ENCODE results near the gene CPNE6. TPM values are rescaled to one million over a fixed set of nuclear protein-coding genes. Genes with fewer than 3 reads are reported as not detected.

Gene CPNE6
- total and polyA plus RNA-seq, 2 of the 13 experiments (the other 11 are each of a cell fraction or from before 2014, with no cell fraction given): not detected

GRCh38 chr14:24081739-24082211 lies 10.4 kb downstream of the CPNE6 start (continued):
- TF ChIP-seq GLI4 (CRISPR knock-in tag; IDR thresholded peaks at IDR 0.05; ENCODE audit: borderline replicate concordance): no peak
- 0 out of 2 replicates have a peak, but pooled peaks have one; percentile 16 for TF ChIP-seq ZNF773 (CRISPR knock-in tag; IDR thresholded peaks at IDR 0.05; ENCODE audit: borderline replicate concordance)
- TF ChIP-seq, protein P1, sequence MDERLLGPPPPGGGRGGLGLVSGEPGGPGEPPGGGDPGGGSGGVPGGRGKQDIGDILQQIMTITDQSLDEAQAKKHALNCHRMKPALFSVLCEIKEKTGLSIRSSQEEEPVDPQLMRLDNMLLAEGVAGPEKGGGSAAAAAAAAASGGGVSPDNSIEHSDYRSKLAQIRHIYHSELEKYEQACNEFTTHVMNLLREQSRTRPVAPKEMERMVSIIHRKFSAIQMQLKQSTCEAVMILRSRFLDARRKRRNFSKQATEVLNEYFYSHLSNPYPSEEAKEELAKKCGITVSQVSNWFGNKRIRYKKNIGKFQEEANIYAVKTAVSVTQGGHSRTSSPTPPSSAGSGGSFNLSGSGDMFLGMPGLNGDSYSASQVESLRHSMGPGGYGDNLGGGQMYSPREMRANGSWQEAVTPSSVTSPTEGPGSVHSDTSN (CRISPR knock-in tag; IDR thresholded peaks at IDR 0.05): no peak
- no peak for TF ChIP-seq JUN (CRISPR knock-in tag; IDR thresholded peaks at IDR 0.05)
- TF ChIP-seq ZNF160 (CRISPR knock-in tag; IDR thresholded peaks at IDR 0.05): no peak
- no peak for TF ChIP-seq ZNF253 (CRISPR knock-in tag; IDR thresholded peaks at IDR 0.05; ENCODE audit: borderline replicate concordance)
- no peak for TF ChIP-seq SIX4 (CRISPR knock-in tag; IDR thresholded peaks at IDR 0.05)
- TF ChIP-seq KLF9 (CRISPR knock-in tag; IDR thresholded peaks at IDR 0.05; ENCODE audit: low read depth): no peak
- no peak for TF ChIP-seq ZBTB21 (CRISPR knock-in tag; IDR thresholded peaks at IDR 0.05)
- no peak for TF ChIP-seq ZNF614 (CRISPR knock-in tag; IDR thresholded peaks at IDR 0.05; ENCODE audit: borderline replicate concordance)
- TF ChIP-seq ZFX (CRISPR knock-in tag; IDR thresholded peaks at IDR 0.05; ENCODE audit: low read depth): no peak
- no peak for TF ChIP-seq ZNF598 (CRISPR knock-in tag; IDR thresholded peaks at IDR 0.05; ENCODE audit: borderline replicate concordance)
- TF ChIP-seq ZNF207 (IDR thresholded peaks at IDR 0.05; ENCODE audit: borderline replicate concordance): no peak
- no peak for TF ChIP-seq NONO (IDR thresholded peaks at IDR 0.05)
- TF ChIP-seq NONO (CRISPR knock-in tag; conservative IDR thresholded peaks at IDR 0.05): 0 out of 2 replicates have a peak, but pooled peaks have one; percentile 31
- TF ChIP-seq ZSCAN9 (CRISPR knock-in tag; IDR thresholded peaks at IDR 0.05; ENCODE audit: borderline replicate concordance): no peak
- no peak for TF ChIP-seq ZNF839 (CRISPR knock-in tag; IDR thresholded peaks at IDR 0.05; ENCODE audit: borderline replicate concordance)
- no peak for TF ChIP-seq ZSCAN20 (CRISPR knock-in tag; IDR thresholded peaks at IDR 0.05; ENCODE audit: borderline replicate concordance)
- TF ChIP-seq MYNN (CRISPR knock-in tag; IDR thresholded peaks at IDR 0.05; ENCODE audit: low read depth): no peak; the same call in 1 of the 2 replicates
- TF ChIP-seq HNRNPLL (IDR thresholded peaks at IDR 0.05; ENCODE audit: low read depth, low read length, poor library complexity, severe bottlenecking): no peak
- 0 out of 2 replicates have a peak, but pooled peaks have one; percentile 16 for TF ChIP-seq MTF1 (CRISPR knock-in tag; IDR thresholded peaks at IDR 0.05)
- TF ChIP-seq RBM22 (optimal IDR thresholded peaks at IDR 0.05; ENCODE audit: low read length): no peak
- no peak for TF ChIP-seq CHCHD3 (CRISPR knock-in tag; IDR thresholded peaks at IDR 0.05)
- TF ChIP-seq SUZ12 (IDR thresholded peaks at IDR 0.05; ENCODE audit: low read depth, low read length): no peak
- TF ChIP-seq NAIF1 (CRISPR knock-in tag; IDR thresholded peaks at IDR 0.05; ENCODE audit: borderline replicate concordance): no peak
- TF ChIP-seq MTERF4 (CRISPR knock-in tag; IDR thresholded peaks at IDR 0.05): no peak
- no peak for TF ChIP-seq FOSL2 (CRISPR knock-in tag; IDR thresholded peaks at IDR 0.05)
- TF ChIP-seq ARID2 (CRISPR knock-in tag; IDR thresholded peaks at IDR 0.05; ENCODE audit: borderline replicate concordance): no peak
- no peak for TF ChIP-seq AGO2 (optimal IDR thresholded peaks at IDR 0.05; ENCODE audit: low read depth, low read length)
- no peak for TF ChIP-seq ZNF234 (CRISPR knock-in tag; conservative IDR thresholded peaks at IDR 0.05)
- TF ChIP-seq, protein P2, sequence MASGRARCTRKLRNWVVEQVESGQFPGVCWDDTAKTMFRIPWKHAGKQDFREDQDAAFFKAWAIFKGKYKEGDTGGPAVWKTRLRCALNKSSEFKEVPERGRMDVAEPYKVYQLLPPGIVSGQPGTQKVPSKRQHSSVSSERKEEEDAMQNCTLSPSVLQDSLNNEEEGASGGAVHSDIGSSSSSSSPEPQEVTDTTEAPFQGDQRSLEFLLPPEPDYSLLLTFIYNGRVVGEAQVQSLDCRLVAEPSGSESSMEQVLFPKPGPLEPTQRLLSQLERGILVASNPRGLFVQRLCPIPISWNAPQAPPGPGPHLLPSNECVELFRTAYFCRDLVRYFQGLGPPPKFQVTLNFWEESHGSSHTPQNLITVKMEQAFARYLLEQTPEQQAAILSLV (CRISPR knock-in tag; IDR thresholded peaks at IDR 0.05; ENCODE audit: borderline replicate concordance): no peak
- no peak for TF ChIP-seq SRF (IDR thresholded peaks at IDR 0.05; ENCODE audit: low read depth, low read length)

All from HepG2 (cell line).